Measurements from ENCODE around the gene NPTX2.

NPTX2 gene

DNA sequence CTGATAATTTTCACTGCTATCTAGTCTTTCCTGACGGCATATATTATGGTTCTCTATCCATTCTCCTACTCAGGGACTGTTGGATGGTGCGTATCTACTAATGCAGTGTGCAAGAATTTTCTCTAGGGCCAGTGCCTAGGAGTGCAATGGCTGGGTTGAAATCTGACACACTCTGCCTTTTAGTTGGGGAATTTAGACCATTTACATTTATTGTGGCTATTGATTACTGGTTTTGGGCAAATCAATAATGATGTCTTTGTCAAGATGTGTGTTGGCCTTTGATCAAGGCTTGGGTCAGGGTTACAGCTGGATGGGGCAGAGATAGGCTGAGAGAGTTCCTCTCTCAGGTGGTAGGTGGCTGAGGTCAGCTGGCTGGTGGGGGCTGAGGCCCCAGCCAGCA lies 21.8 kb downstream of the NPTX2 start:
- WGBS (ENCODE audit: insufficient coverage) = 100% methylated on average over 1 of the region's 2 CpGs
- H3K9me3 ChIP-seq (ENCODE audit: control extremely low read depth in 1 of 5, control insufficient read depth in 4 of 5, insufficient read depth in 2 of 5, low read depth in 1 of 5, low read length in 4 of 5) = peaks cover 0 to 9% (median 3%) of the 10 kb centered on the region in 5 experiments
- no peak for DNase-seq

DNA sequence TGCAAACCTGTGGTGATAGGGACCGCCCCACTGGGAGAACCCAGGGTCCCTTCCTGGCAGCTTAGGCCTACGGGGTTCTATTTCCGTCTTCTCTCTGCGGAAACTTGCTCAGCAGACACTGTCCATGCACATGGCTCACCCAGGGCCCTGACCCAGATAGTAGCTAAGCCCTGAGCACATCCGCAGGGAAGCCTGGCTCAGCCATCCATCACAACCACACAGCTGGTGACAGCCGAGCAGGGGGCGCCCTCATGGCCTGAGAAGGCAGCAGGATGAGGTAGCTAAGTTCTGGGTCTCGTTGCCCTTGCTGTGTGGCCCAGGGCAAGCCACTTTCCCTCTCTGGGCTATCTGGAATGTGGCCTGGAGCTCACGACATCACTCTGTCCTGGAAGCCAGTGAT lies 23.3 kb downstream of the NPTX2 start:
- H3K4me1 ChIP-seq (ENCODE audit: control extremely low read depth in 1 of 4, control insufficient read depth in 4 of 4, insufficient read depth in 4 of 4, low read length in 3 of 4) = peaks cover 0 to 37% (median 33%) of the 10 kb centered on the region in 4 experiments
- ChIA-PET CTCF (interaction anchor here (1.2 to 4.3 kb wide), 6 partner anchors 9 to 105 kb away, joined by 3 to 23 read pairs (median 6); partner anchors contain the start of gene NPTX2), POLR2A (interaction anchor here (0.5 kb wide), 1 partner anchor 231 kb away, joined by 3 read pairs; no protein-coding TSS in a partner anchor)
- H3K4me3 ChIP-seq (ENCODE audit: control insufficient read depth in 1 of 7, extremely low read depth in 1 of 7, insufficient read depth in 4 of 7, low read depth in 2 of 7, low read length in 6 of 7) = no peak overlapping the region
- DNase-seq = no peak
- H3K27me3 ChIP-seq (replicated peaks in 2 of 5; ENCODE audit: control insufficient read depth in 4 of 5, insufficient read depth in 5 of 5, low read length in 4 of 5) = no peaks in the 10 kb centered on the region
- H3K27ac ChIP-seq (ENCODE audit: insufficient read depth in 1 of 2, low read depth in 1 of 2, low read length in 2 of 2, poor library complexity in 1 of 2, severe bottlenecking in 2 of 2) = no peak overlapping the region
- H3K9me3 ChIP-seq (ENCODE audit: control extremely low read depth in 1 of 5, control insufficient read depth in 4 of 5, insufficient read depth in 2 of 5, low read depth in 1 of 5, low read length in 4 of 5) = peaks cover 0 to 9% (median 3%) of the 10 kb centered on the region in 5 experiments
- WGBS (ENCODE audit: insufficient coverage) = 81% methylated on average over 7 of the region's 9 CpGs
- H3K36me3 ChIP-seq (ENCODE audit: control insufficient read depth in 4 of 4, insufficient read depth in 4 of 4, low read length in 3 of 4) = no peaks in the 10 kb centered on the region

More for the DNA sequence above, 21.8 kb downstream of the NPTX2 start:
- Histone ChIP-seq H3K36me3 (ENCODE audit: control insufficient read depth in 4 of 4, insufficient read depth in 4 of 4, low read length in 3 of 4) (no peaks in the 10 kb centered on the region), H3K4me1 (ENCODE audit: control extremely low read depth in 1 of 4, control insufficient read depth in 4 of 4, insufficient read depth in 4 of 4, low read length in 3 of 4) (peaks cover 0 to 35% (median 32%) of the 10 kb centered on the region in 4 experiments), H3K27ac (ENCODE audit: insufficient read depth in 1 of 2, low read depth in 1 of 2, low read length in 2 of 2, poor library complexity in 1 of 2, severe bottlenecking in 2 of 2) (no peak overlapping the region), H3K4me3 (ENCODE audit: control insufficient read depth in 1 of 7, extremely low read depth in 1 of 7, insufficient read depth in 4 of 7, low read depth in 2 of 7, low read length in 6 of 7) (no peak overlapping the region), H3K27me3 (replicated peaks in 2 of 5; ENCODE audit: control insufficient read depth in 4 of 5, insufficient read depth in 5 of 5, low read length in 4 of 5) (no peaks in the 10 kb centered on the region)
- ChIA-PET CTCF (interaction anchor here (0.6 to 1.6 kb wide), 3 partner anchors 10 to 64 kb away, joined by 4 to 6 read pairs (median 5); partner anchors contain the start of gene NPTX2), POLR2A (no interaction called here)

DNA sequence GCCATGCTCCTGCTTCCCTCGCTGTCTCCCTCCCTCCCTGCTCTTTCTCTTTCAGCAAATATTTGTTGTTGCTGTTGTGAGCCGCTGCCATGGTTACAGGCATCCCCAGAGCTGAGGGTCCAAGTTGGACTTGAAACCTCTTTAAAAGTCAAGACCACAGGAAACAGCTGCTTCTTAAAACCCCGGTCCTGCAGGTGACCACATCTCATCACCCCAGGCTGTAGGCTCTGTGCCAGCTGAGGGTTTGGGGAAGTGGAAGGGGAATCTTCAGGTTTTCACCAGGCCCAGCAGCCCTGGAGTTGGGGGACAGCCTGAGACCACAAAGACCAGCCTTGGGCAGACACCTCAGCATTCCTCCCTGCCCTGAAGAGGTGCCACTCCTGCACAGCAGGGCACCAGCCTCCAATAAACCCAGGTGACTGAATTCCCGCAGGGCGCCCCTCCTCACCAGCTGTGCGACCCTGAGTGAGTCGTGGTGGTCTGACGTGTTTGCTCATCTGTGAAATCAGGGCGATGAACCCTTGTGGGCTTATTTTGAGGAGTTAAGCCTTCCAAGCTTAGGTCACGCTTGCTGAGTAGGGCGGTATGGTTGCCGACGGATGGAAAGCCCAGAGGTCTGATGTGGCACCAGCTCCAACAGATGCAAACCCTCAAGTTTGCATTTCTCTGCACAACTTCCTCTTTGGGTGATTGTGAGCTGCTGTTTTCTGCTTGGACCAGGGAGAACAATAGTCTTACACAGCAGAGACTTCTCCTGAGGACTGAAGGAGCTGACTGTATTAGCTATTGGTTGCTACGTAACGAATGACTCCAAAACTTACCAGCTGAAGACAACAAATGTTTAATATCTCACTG lies 24.8 kb downstream of the NPTX2 start:
- H3K27ac ChIP-seq (ENCODE audit: insufficient read depth in 1 of 2, low read depth in 1 of 2, low read length in 2 of 2, poor library complexity in 1 of 2, severe bottlenecking in 2 of 2) = peak overlapping the region; percentile 93 to 95
- H3K4me3 ChIP-seq (ENCODE audit: control insufficient read depth in 1 of 7, extremely low read depth in 1 of 7, insufficient read depth in 4 of 7, low read depth in 2 of 7, low read length in 6 of 7) = peak overlapping the region in 3 of 7 experiments; percentile 33 to 60 (median 50)
- peak; percentile 98 to 100 (median 100) for DNase-seq
- no peaks in the 10 kb centered on the region for H3K36me3 ChIP-seq (ENCODE audit: control insufficient read depth in 4 of 4, insufficient read depth in 4 of 4, low read length in 3 of 4)
- POLR2A ChIA-PET = interaction anchor here (0.6 to 1.7 kb wide), 4 partner anchors 13 to 513 kb away, joined by 3 to 15 read pairs (median 9); partner anchors contain the start of gene NPTX2
- peaks cover 0 to 9% (median 3%) of the 10 kb centered on the region in 5 experiments for H3K9me3 ChIP-seq (ENCODE audit: control extremely low read depth in 1 of 5, control insufficient read depth in 4 of 5, insufficient read depth in 2 of 5, low read depth in 1 of 5, low read length in 4 of 5)
- 2% methylated on average over 13 of the region's 15 CpGs for WGBS (ENCODE audit: insufficient coverage)
- peaks cover 0 to 37% (median 33%) of the 10 kb centered on the region in 4 experiments for H3K4me1 ChIP-seq (ENCODE audit: control extremely low read depth in 1 of 4, control insufficient read depth in 4 of 4, insufficient read depth in 4 of 4, low read length in 3 of 4)
- H3K27me3 ChIP-seq (replicated peaks in 2 of 5; ENCODE audit: control insufficient read depth in 4 of 5, insufficient read depth in 5 of 5, low read length in 4 of 5) = no peaks in the 10 kb centered on the region
- CTCF ChIA-PET = interaction anchor here (0.9 to 4.3 kb wide), 12 partner anchors 11 to 208 kb away, joined by 3 to 23 read pairs (median 6); partner anchors contain the start of gene NPTX2

DNA sequence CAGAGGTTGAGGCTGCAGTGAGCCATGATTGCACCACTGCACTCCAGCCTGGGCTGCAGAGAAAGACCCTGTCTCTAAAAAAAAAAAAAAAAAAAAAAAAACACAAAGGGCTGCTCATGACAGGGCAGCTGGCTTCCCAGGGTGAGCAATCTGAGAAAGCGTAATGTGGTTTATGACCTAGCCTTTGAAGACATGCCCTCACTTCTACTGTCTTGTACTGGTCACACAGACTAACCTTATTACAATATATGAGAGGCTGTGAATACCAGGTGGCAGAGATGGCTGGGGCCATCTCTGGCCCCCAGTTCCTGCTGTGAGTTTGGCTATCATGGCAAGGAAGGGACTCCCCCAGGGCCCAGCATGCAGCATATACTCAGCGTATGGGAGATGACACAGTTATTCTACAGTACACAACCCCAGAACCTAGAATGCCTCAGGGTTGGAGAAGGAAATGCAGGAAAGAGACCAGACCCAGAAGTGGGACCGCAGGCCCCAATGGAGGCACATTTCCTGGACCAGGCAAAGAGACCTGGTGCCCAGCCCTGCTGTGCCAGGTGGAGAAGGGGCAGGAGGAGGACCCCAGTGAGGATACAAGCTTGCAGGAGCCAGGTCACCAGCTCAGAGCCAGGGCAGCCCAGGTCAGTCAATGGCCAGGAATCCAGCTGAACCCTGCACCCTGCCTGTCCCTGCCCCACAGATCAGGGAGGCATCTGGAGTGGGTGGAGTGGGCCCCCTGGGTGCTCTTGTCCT lies 26.3 kb downstream of the NPTX2 start:
- CTCF ChIA-PET = interaction anchor here (0.8 to 4.3 kb wide), 5 partner anchors 22 to 102 kb away, joined by 3 to 23 read pairs (median 3); no protein-coding TSS in a partner anchor
- Histone ChIP-seq H3K27me3 (replicated peaks in 2 of 5; ENCODE audit: control insufficient read depth in 4 of 5, insufficient read depth in 5 of 5, low read length in 4 of 5) (no peaks in the 10 kb centered on the region), H3K4me3 (ENCODE audit: control insufficient read depth in 1 of 7, extremely low read depth in 1 of 7, insufficient read depth in 4 of 7, low read depth in 2 of 7, low read length in 6 of 7) (no peak overlapping the region), H3K9me3 (ENCODE audit: control extremely low read depth in 1 of 5, control insufficient read depth in 4 of 5, insufficient read depth in 2 of 5, low read depth in 1 of 5, low read length in 4 of 5) (peaks cover 0 to 7% (median 3%) of the 10 kb centered on the region in 5 experiments), H3K27ac (ENCODE audit: insufficient read depth in 1 of 2, low read depth in 1 of 2, low read length in 2 of 2, poor library complexity in 1 of 2, severe bottlenecking in 2 of 2) (peak overlapping the region in 1 of 2 experiments; percentile 95), H3K36me3 (ENCODE audit: control insufficient read depth in 4 of 4, insufficient read depth in 4 of 4, low read length in 3 of 4) (no peaks in the 10 kb centered on the region), H3K4me1 (ENCODE audit: control extremely low read depth in 1 of 4, control insufficient read depth in 4 of 4, insufficient read depth in 4 of 4, low read length in 3 of 4) (peaks cover 0 to 37% (median 33%) of the 10 kb centered on the region in 4 experiments)
- POLR2A ChIA-PET = interaction anchor here (0.6 kb wide), 1 partner anchor 32 kb away, joined by 3 read pairs; no protein-coding TSS in a partner anchor
- peak in 2 of 3 donors; percentile 54 to 59 for DNase-seq
- 50% methylated on average over 1 of the region's 3 CpGs for whole genome bisulfite sequencing (ENCODE audit: insufficient coverage)

DNA sequence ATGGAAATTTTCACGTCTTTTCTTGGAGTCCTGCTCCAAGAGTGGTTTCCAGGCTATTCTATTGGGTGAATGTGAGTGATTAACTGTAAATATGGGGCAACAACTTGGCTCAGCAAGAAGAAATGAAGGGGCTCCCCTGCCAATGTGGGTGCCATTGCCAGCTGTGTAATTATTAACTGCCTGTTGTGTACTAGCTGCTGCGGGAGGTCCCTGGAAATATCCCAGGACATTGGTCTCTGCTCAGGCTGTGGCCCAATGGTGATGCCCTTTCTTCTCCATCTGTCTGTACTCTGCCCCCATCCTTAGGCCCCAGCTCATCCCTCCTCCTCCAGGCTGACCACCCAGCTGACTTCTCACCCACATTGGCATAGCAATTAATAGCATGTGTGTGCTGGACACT lies 29.4 kb downstream of the NPTX2 start:
- H3K4me1 ChIP-seq (ENCODE audit: control extremely low read depth in 1 of 4, control insufficient read depth in 4 of 4, insufficient read depth in 4 of 4, low read length in 3 of 4) = peaks cover 0 to 25% (median 23%) of the 10 kb centered on the region in 4 experiments
- no peaks in the 10 kb centered on the region for H3K27me3 ChIP-seq (replicated peaks in 2 of 5; ENCODE audit: control insufficient read depth in 4 of 5, insufficient read depth in 5 of 5, low read length in 4 of 5)
- no peak overlapping the region for H3K4me3 ChIP-seq (ENCODE audit: control insufficient read depth in 1 of 7, extremely low read depth in 1 of 7, insufficient read depth in 4 of 7, low read depth in 2 of 7, low read length in 6 of 7)
- no peak overlapping the region for H3K27ac ChIP-seq (ENCODE audit: insufficient read depth in 1 of 2, low read depth in 1 of 2, low read length in 2 of 2, poor library complexity in 1 of 2, severe bottlenecking in 2 of 2)
- no peak for DNase-seq
- peaks cover 0 to 5% (median 0%) of the 10 kb centered on the region in 5 experiments for H3K9me3 ChIP-seq (ENCODE audit: control extremely low read depth in 1 of 5, control insufficient read depth in 4 of 5, insufficient read depth in 2 of 5, low read depth in 1 of 5, low read length in 4 of 5)
- ChIA-PET CTCF (interaction anchor here (0.9 to 1.4 kb wide), 3 partner anchors 10 to 96 kb away, joined by 3 read pairs; no protein-coding TSS in a partner anchor), POLR2A (no interaction called here)
- no peaks in the 10 kb centered on the region for H3K36me3 ChIP-seq (ENCODE audit: control insufficient read depth in 4 of 4, insufficient read depth in 4 of 4, low read length in 3 of 4)
- WGBS (ENCODE audit: insufficient coverage) = 100% methylated on average over 2 of the region's 2 CpGs

DNA sequence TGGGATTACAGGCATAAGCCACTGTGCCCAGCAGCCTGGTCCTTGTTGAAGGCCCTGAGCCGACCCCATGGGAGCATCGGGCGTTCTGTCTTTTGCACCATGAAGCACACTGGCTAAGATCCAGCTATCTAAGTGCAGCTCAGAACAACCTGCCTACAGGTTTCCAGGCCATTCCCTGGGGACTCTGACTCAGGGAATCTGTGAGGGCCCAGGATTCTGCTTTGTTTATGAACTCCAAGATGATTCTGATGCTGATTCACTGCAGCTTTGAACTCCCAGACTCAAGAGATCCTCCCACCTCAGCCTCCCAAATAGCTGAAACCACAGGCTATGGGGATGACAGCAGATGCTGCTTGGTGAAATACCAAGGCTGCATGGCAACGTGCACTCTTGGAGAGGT lies 30.2 kb downstream of the NPTX2 start:
- Histone ChIP-seq H3K36me3 (ENCODE audit: control insufficient read depth in 4 of 4, insufficient read depth in 4 of 4, low read length in 3 of 4) (no peaks in the 10 kb centered on the region), H3K4me1 (ENCODE audit: control extremely low read depth in 1 of 4, control insufficient read depth in 4 of 4, insufficient read depth in 4 of 4, low read length in 3 of 4) (peaks cover 0 to 17% (median 15%) of the 10 kb centered on the region in 4 experiments), H3K27me3 (replicated peaks in 2 of 5; ENCODE audit: control insufficient read depth in 4 of 5, insufficient read depth in 5 of 5, low read length in 4 of 5) (no peaks in the 10 kb centered on the region), H3K9me3 (ENCODE audit: control extremely low read depth in 1 of 5, control insufficient read depth in 4 of 5, insufficient read depth in 2 of 5, low read depth in 1 of 5, low read length in 4 of 5) (peaks cover 0 to 5% (median 0%) of the 10 kb centered on the region in 5 experiments), H3K27ac (ENCODE audit: insufficient read depth in 1 of 2, low read depth in 1 of 2, low read length in 2 of 2, poor library complexity in 1 of 2, severe bottlenecking in 2 of 2) (no peak overlapping the region), H3K4me3 (ENCODE audit: control insufficient read depth in 1 of 7, extremely low read depth in 1 of 7, insufficient read depth in 4 of 7, low read depth in 2 of 7, low read length in 6 of 7) (no peak overlapping the region)
- 96% methylated on average over 4 of the region's 4 CpGs for WGBS (ENCODE audit: insufficient coverage)
- POLR2A ChIA-PET = no interaction called here
- CTCF ChIA-PET = no interaction called here
- DNase-seq = no peak
